ENCODE data around the gene E2F7.
"Not testable (repeated sequence)": the region's sequence is repeated elsewhere in the genome, so short reads cannot be mapped to it uniquely, and the experiment has no call there.

Gene E2F7

DNA sequence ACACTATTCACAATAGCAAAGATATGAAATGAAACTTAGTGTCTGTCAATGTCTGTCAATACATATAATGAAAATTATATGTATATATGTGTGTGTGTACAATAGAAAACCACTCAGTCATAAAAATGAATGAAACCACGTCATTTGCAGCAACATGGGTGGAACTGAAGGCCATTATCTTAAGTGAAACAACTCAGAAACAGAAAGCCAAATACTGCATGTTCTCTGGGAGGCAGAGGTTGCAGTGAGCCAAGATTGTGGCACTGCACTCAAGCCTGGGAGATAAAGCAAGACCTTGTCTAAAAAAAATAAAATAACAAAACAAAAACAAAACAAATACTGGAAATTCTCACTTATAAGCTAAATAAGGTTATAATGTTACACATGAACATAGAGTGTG lies 16.7 kb upstream of the E2F7 start:
- DNase-seq (ENCODE audit: low read depth): no peak
- no peak overlapping the region for H3K4me3 ChIP-seq (ENCODE audit: control insufficient read depth, low read depth, low read length)
- TF ChIP-seq, protein P1, sequence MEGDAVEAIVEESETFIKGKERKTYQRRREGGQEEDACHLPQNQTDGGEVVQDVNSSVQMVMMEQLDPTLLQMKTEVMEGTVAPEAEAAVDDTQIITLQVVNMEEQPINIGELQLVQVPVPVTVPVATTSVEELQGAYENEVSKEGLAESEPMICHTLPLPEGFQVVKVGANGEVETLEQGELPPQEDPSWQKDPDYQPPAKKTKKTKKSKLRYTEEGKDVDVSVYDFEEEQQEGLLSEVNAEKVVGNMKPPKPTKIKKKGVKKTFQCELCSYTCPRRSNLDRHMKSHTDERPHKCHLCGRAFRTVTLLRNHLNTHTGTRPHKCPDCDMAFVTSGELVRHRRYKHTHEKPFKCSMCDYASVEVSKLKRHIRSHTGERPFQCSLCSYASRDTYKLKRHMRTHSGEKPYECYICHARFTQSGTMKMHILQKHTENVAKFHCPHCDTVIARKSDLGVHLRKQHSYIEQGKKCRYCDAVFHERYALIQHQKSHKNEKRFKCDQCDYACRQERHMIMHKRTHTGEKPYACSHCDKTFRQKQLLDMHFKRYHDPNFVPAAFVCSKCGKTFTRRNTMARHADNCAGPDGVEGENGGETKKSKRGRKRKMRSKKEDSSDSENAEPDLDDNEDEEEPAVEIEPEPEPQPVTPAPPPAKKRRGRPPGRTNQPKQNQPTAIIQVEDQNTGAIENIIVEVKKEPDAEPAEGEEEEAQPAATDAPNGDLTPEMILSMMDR (IDR thresholded peaks at IDR 0.05; ENCODE audit: control insufficient read depth, insufficient read depth, low read depth, low read length, missing control alignments): no peak

DNA sequence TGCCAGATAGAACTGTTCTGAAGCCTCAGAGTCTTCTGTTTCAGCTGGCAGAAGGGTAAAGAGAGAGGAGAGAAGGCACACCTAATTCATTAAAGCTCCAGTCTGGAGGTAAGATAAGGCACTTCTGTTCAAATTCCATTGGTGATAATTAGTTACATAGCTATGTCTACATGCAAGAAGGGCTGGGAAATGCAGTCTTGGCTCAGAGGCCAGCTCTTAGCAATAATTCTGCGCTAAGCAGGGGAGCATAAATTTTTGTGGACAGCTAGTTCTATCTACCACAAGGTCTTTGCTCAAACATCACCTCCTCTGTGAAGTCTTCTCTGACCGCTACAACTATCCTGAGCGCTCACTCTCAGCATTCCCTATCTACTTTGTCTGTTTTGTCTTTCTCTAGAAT lies 14.3 kb upstream of the E2F7 start:
- DNase-seq (ENCODE audit: low read depth): no peak
- TF ChIP-seq, protein P1 (IDR thresholded peaks at IDR 0.05; ENCODE audit: control insufficient read depth, insufficient read depth, low read depth, low read length, missing control alignments): no peak
- H3K4me3 ChIP-seq (ENCODE audit: control insufficient read depth, low read depth, low read length): no peak overlapping the region

DNA sequence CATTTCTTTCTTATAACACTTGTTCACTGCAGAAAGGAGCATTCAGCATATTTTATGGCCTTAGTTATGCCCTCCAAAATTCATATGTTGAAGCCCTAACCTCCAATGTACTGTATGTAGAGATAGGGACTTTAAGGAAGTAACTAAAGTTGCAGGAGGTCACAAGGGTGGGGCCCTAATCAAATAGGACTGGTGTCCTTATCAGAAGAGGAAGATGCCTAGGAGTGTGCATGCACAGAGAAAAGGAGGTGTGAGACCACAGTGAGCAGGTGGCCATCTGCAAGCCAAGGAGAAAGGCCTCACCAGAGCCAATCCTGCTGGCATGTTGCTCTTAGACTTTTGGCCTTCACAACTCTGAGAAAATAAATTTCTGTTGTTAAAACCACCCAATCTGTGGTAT lies 12.9 kb upstream of the E2F7 start:
- TF ChIP-seq, protein P1 (IDR thresholded peaks at IDR 0.05; ENCODE audit: control insufficient read depth, insufficient read depth, low read depth, low read length, missing control alignments): no peak
- no peak for DNase-seq (ENCODE audit: low read depth)
- no peak overlapping the region for H3K4me3 ChIP-seq (ENCODE audit: control insufficient read depth, low read depth, low read length)

DNA sequence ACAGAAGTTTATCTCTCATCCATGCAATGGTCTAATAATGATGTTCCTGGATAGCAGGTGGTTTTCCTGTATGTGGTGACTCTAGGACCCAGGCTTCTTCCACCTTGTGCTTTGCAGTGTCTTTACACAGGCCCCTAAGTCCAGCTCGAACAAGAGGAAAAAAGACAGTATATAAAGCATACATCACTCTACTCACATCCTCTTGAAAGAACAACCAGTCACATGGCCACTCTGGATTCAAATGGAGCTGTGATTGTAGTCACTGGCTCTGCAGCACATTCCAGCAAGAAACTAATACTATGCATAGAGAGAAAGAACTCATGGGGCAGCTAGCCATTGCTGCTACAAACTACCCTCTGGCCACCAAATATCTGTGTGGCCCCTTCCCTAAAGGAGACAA lies 11.5 kb upstream of the E2F7 start:
- no peak for DNase-seq (ENCODE audit: low read depth)
- no peak overlapping the region for H3K4me3 ChIP-seq (ENCODE audit: control insufficient read depth, low read depth, low read length)
- TF ChIP-seq, protein P1 (IDR thresholded peaks at IDR 0.05; ENCODE audit: control insufficient read depth, insufficient read depth, low read depth, low read length, missing control alignments): no peak

DNA sequence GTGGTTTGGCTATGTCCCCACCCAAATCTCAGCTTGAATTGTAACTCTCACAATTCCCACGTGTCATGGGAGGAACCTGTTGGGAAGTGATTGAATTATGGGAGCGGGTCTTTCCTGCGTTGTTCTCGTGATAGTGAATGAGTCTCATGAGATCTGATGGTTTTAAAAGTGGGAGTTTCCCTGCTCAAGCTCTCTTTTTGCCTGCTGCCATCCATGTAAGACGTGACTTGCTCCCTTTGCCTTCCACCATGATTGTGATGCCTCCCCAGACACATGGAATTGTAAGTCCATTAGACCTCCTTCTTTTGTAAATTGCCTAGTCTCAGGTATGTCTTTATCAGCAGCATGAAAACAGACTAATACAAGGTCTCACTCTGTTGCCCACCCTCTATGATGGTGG lies 8.5 kb upstream of the E2F7 start:
- DNase-seq (ENCODE audit: low read depth); H3K4me3 ChIP-seq (ENCODE audit: control insufficient read depth, low read depth, low read length): not testable (repeated sequence)

DNA sequence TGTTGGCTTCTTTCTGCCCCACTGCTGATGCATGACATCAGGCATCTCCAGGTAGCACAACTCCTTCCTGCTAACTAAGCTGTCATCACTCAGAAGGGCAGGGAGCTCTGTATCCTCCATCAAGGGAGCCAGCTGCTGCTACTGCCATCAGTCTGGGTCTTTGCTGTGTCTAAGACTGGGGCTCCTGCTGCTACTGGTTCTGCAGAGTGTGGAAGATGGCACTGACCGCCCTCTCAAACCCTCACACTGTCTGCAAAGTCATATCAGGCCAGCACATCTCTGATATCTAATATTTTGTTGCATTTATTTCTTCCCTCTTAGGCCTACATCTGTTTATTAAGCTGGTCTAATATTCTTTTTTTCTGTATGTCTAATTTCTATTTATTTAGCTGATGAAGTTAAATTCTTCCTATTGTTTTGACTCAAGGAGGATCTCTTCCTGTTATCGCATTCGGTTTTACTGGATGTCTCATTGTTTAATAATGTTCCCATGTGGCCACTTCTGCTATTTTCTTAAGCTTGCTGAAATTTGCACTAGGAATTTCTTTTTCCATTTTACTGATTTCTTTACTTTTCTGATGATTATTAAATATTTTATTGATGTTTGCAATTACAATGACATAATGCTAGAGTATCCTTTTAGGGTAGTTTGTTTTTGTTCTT lies 7.6 kb upstream of the E2F7 start:
- TF ChIP-seq, protein P1 (IDR thresholded peaks at IDR 0.05; ENCODE audit: control insufficient read depth, insufficient read depth, low read depth, low read length, missing control alignments): no peak
- no peak overlapping the region for H3K4me3 ChIP-seq (ENCODE audit: control insufficient read depth, low read depth, low read length)
- no peak for DNase-seq (ENCODE audit: low read depth)

DNA sequence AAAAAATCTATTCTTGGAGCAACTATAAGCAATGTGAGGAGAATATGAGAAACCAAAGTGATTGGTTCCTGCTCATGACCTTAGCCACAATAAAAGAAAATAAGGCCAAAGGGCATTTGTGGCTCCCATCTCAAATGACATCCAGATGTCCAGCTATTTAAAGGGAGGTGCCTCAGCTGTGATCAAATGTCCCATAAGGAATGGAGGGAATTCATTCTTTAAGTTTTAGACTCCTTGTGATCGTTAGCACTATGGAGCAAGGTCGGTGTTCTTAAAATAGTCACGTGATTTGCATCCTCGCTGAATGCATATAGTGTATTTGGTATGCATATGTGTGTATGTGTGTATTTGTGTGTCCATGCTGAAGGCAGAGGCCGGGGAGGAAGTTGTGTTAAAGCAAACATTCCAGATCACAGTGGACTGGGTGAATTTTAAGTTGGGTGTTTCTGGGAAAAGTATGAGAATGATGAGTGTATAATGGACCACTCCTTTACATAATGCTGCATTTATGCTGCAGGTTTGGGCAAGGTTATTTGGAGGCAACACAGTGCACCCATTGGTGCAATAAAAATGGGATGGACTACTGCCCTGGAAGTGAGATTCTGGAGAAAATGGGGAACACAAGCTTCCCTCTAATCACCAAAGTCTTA lies 5.6 kb upstream of the E2F7 start:
- TF ChIP-seq, protein P1 (IDR thresholded peaks at IDR 0.05; ENCODE audit: control insufficient read depth, insufficient read depth, low read depth, low read length, missing control alignments): no peak
- no peak overlapping the region for H3K4me3 ChIP-seq (ENCODE audit: control insufficient read depth, low read depth, low read length)
- no peak for DNase-seq (ENCODE audit: low read depth)
